H9 (cell line): ENCODE measurements around the gene SERBP1. TPM values are rescaled to one million over a fixed set of nuclear protein-coding genes. Genes with fewer than 3 reads are reported as not detected.

Experiments used
- DNase-seq: peaks from one replicate; pipeline ENCODE4 v3.0.0-alpha.2; 2017
- H2AFZ ChIP-seq: one replicate; pipeline ENCODE4 v1.6.1; 2013; ENCODE audit warnings: mild to moderate bottlenecking, low read length, control low read depth, moderate library complexity
- H2AK5ac ChIP-seq: 2 replicates; pipeline ENCODE4 v1.6.1; 2013; ENCODE audit warnings: low read length, control low read depth, mixed read lengths; ENCODE audit not compliant: insufficient read length
- H2BK120ac ChIP-seq: one replicate; pipeline ENCODE4 v1.6.1; 2013; ENCODE audit warnings: low read depth, mild to moderate bottlenecking, low read length, control low read depth, inconsistent platforms; ENCODE audit not compliant: poor library complexity, severe bottlenecking
- H2BK12ac ChIP-seq: 2 replicates; pipeline ENCODE4 v1.6.1; 2013; ENCODE audit warnings: low read length, control low read depth, mixed read lengths, low read depth; ENCODE audit not compliant: insufficient read length
- H2BK15ac ChIP-seq: 2 replicates; pipeline ENCODE4 v1.6.1; 2013; ENCODE audit warnings: low read depth, low read length, control low read depth
- H2BK20ac ChIP-seq: one replicate; pipeline ENCODE4 v1.6.1; 2013; ENCODE audit warnings: low read depth, mild to moderate bottlenecking, low read length, control low read depth, inconsistent platforms; ENCODE audit not compliant: poor library complexity, severe bottlenecking
- H2BK5ac ChIP-seq: 2 replicates; pipeline ENCODE4 v1.6.1; 2013; ENCODE audit warnings: low read length, control low read depth, mixed read lengths; ENCODE audit not compliant: insufficient read length
- H3K14ac ChIP-seq: 2 replicates; pipeline ENCODE4 v1.6.1; 2013; ENCODE audit warnings: low read length, control low read depth; ENCODE audit not compliant: insufficient read depth
- H3K18ac ChIP-seq: 2 replicates; pipeline ENCODE4 v1.6.1; 2013; ENCODE audit warnings: low read depth, mild to moderate bottlenecking, mixed read lengths, low read length, control low read depth; ENCODE audit not compliant: insufficient read length
- H3K23ac ChIP-seq: 2 replicates; pipeline ENCODE4 v1.6.1; 2013; ENCODE audit warnings: low read length, control low read depth, mixed read lengths, low read depth; ENCODE audit not compliant: insufficient read length
- H3K23me2 ChIP-seq: 2 replicates; pipeline ENCODE4 v1.6.1; 2013; ENCODE audit warnings: low read depth, mild to moderate bottlenecking, mixed read lengths, low read length, control low read depth; ENCODE audit not compliant: insufficient read length, poor library complexity, severe bottlenecking
- H3K27ac ChIP-seq: 2 replicates; pipeline ENCODE4 v1.5.1; 2013; ENCODE audit warnings: low read length, control low read depth, mixed read lengths, low read depth; ENCODE audit not compliant: insufficient read length
- H3K27me3 ChIP-seq: 2 replicates; pipeline ENCODE4 v1.6.1; 2013; ENCODE audit warnings: low read length, control low read depth, inconsistent platforms; ENCODE audit not compliant: insufficient read depth
- H3K4ac ChIP-seq: 2 replicates; pipeline ENCODE4 v1.6.1; 2013; ENCODE audit warnings: low read depth, mild to moderate bottlenecking, control low read depth, inconsistent platforms, low read length, moderate library complexity
- H3K4me1 ChIP-seq: 2 replicates; pipeline ENCODE4 v1.6.1; 2013; ENCODE audit warnings: low read length, control low read depth, inconsistent platforms; ENCODE audit not compliant: insufficient read depth
- H3K4me2 ChIP-seq: 2 replicates; pipeline ENCODE4 v1.6.1; 2013; ENCODE audit warnings: low read length, control low read depth, mixed read lengths; ENCODE audit not compliant: insufficient read length, insufficient read depth
- H3K56ac ChIP-seq: 2 replicates; pipeline ENCODE4 v1.6.1; 2013; ENCODE audit warnings: low read depth, mild to moderate bottlenecking, mixed read lengths, low read length, control low read depth; ENCODE audit not compliant: insufficient read length
- H3K79me1 ChIP-seq: 2 replicates; pipeline ENCODE4 v1.6.1; 2013; ENCODE audit warnings: low read depth, mild to moderate bottlenecking, moderate library complexity, low read length, control low read depth, inconsistent platforms; ENCODE audit not compliant: insufficient read depth, poor library complexity, severe bottlenecking
- H3K79me2 ChIP-seq: 2 replicates; pipeline ENCODE4 v1.6.1; 2013; ENCODE audit warnings: low read length, control low read depth, inconsistent platforms; ENCODE audit not compliant: insufficient read depth
- H3K9ac ChIP-seq: 2 replicates; pipeline ENCODE4 v1.6.1; 2013; ENCODE audit warnings: low read length, control low read depth, mixed read lengths; ENCODE audit not compliant: insufficient read length; ENCODE audit errors: extremely low read depth
- H3K9me3 ChIP-seq: one replicate; pipeline ENCODE4 v1.6.1; 2013; ENCODE audit warnings: low read depth, low read length, inconsistent platforms; ENCODE audit not compliant: control insufficient read depth
- H3T11ph ChIP-seq: one replicate; pipeline ENCODE4 v1.6.1; 2013; ENCODE audit warnings: mild to moderate bottlenecking, low read length, control low read depth, inconsistent platforms
- H4K20me1 ChIP-seq: one replicate; pipeline ENCODE4 v1.6.1; 2013; ENCODE audit not compliant: control insufficient read depth, insufficient read length, insufficient read depth
- H4K5ac ChIP-seq: 2 replicates; pipeline ENCODE4 v1.6.1; 2013; ENCODE audit warnings: low read depth, mild to moderate bottlenecking, mixed read lengths, low read length, control low read depth; ENCODE audit not compliant: insufficient read length
- H4K8ac ChIP-seq: replicated peaks from 2 replicates; pipeline ENCODE4 v1.6.1; 2013; ENCODE audit warnings: low read length, control low read depth, mixed read lengths, low read depth; ENCODE audit not compliant: insufficient read length
- H4K91ac ChIP-seq: 2 replicates; pipeline ENCODE4 v1.6.1; 2013; ENCODE audit warnings: low read depth, mild to moderate bottlenecking, moderate library complexity, mixed read lengths, low read length, control low read depth; ENCODE audit not compliant: insufficient read length
- H3K27ac Mint-ChIP-seq, 3 experiments: 2 replicates in 2 of 3; 3 replicates in 1 of 3; pipeline ENCODE4 v1.8.0; 2020 to 2021; ENCODE audit warnings: mixed read lengths in 3 of 3, mild to moderate bottlenecking in 1 of 3, moderate library complexity in 1 of 3
- H3K27me3 Mint-ChIP-seq: 2 replicates; pipeline ENCODE4 v1.8.0; 2021; ENCODE audit warnings: low read depth, mild to moderate bottlenecking, moderate library complexity, mixed read lengths
- H3K36me3 Mint-ChIP-seq, 3 experiments: 2 replicates in 2 of 3; 3 replicates in 1 of 3; pipeline ENCODE4 v1.8.0; 2020 to 2021; ENCODE audit warnings: low read depth in 3 of 3, mixed read lengths in 3 of 3; ENCODE audit not compliant: insufficient read depth in 1 of 3
- H3K4me1 Mint-ChIP-seq, 2 experiments: 2 replicates each; pipeline ENCODE4 v1.8.0; 2020; ENCODE audit warnings: mixed read lengths in 2 of 2
- H3K4me3 Mint-ChIP-seq, 2 experiments: 2 replicates in 1 of 2; 3 replicates in 1 of 2; pipeline ENCODE4 v1.8.0; 2020 to 2021; ENCODE audit warnings: mild to moderate bottlenecking in 2 of 2, mixed read lengths in 2 of 2, moderate library complexity in 1 of 2
- H3K9me3 Mint-ChIP-seq, 2 experiments: 2 replicates in 1 of 2; 3 replicates in 1 of 2; pipeline ENCODE4 v1.8.0; 2020; ENCODE audit warnings: mild to moderate bottlenecking in 2 of 2, mixed read lengths in 2 of 2, moderate library complexity in 1 of 2
- CTCF ChIP-seq: fragments of 200-600 bp; sonication (generic); conservative IDR thresholded peaks from 3 replicates; pipeline ENCODE4 v1.8.0; 2021; ENCODE audit warnings: antibody characterized with exemption, mild to moderate bottlenecking
- WGBS: extraction: QIAGEN DNeasy Blood & Tissue Kit; methylation state at CpG from one replicate; pipeline ENCODE4 v1.1.7; 2013; ENCODE audit warnings: missing lambda C conversion rate, low lambda C conversion rate, mixed read lengths; ENCODE audit not compliant: insufficient read length; ENCODE audit errors: extremely low coverage; 5-methylcytosine and 5-hydroxymethylcytosine counted together
- total RNA-seq: library from RNA; stranded (reverse); gene quantifications from 2 replicates; pipeline ENCODE4 v1.2.1, GENCODE V29; 2021

Gene SERBP1
- total RNA-seq, 1 experiment from 2014 or later, result 495 TPM

GRCh38 chr1:67457247-67457646, 27.0 kb upstream of the SERBP1 start:
- Histone ChIP-seq H3K4me2 (no peak overlapping the region), H3K9me3 (no peaks in the 10 kb centered on the region), H2BK20ac (no peak overlapping the region), H3K56ac (no peak overlapping the region), H2BK5ac (no peak overlapping the region), H3K14ac (no peak overlapping the region), H3K18ac (no peak overlapping the region), H4K8ac (no peak overlapping the region), H3K9ac (no peak overlapping the region), H3K4ac (no peak overlapping the region), H3K79me2 (no peaks in the 10 kb centered on the region), H3K23ac (no peak overlapping the region), H2BK12ac (no peak overlapping the region), H2AFZ (no peak overlapping the region), H3K4me1 (peaks cover 17% of the 10 kb centered on the region), H4K5ac (no peak overlapping the region), H4K20me1 (no peaks in the 10 kb centered on the region), H3T11ph (no peak overlapping the region), H3K27me3 (no peaks in the 10 kb centered on the region), H4K91ac (no peak overlapping the region), H2BK15ac (no peak overlapping the region), H3K27ac (no peak overlapping the region), H3K23me2 (no peaks in the 10 kb centered on the region), H2BK120ac (no peak overlapping the region), H3K79me1 (no peaks in the 10 kb centered on the region), H2AK5ac (no peak overlapping the region)
- no peak for DNase-seq
- no peak overlapping the region for H3K4me3 Mint-ChIP-seq
- no CpG with 5 or more reads among the region's 1 CpG for WGBS
- peaks cover 8% of the 10 kb centered on the region for H3K27me3 Mint-ChIP-seq
- H3K9me3 Mint-ChIP-seq, result no peaks in the 10 kb centered on the region
- H3K27ac Mint-ChIP-seq, result no peak overlapping the region
- peaks cover 54 to 66% of the 10 kb centered on the region in 2 experiments for H3K4me1 Mint-ChIP-seq
- H3K36me3 Mint-ChIP-seq, result no peaks in the 10 kb centered on the region
- TF ChIP-seq CTCF, result no peak
